PC-9 (cell line): Measurements from ENCODE around the gene TAS2R41. TPM values are rescaled to one million over a fixed set of nuclear protein-coding genes. Genes with fewer than 3 reads are reported as not detected.

Source experiments
- BruUV-seq: library from RNA; stranded (reverse); fragments of 400-500 nt; replicated peaks from 2 replicates; lab custom pipeline; 2021; lab: Mats Ljungman, UMichigan
- CTCF ChIA-PET: fragments of 300-600 bp; sonication (Branson Sonifier 250); formaldehyde crosslinking; loops from one replicate; lab custom pipeline; 2022; ENCODE audit warnings: antibody characterized with exemption; lab: Charles Lee
- POLR2A ChIA-PET: fragments of 300-600 bp; sonication (Branson Sonifier 250); formaldehyde crosslinking; loops from one replicate; lab custom pipeline; 2022; ENCODE audit warnings: antibody characterized with exemption; ENCODE audit not compliant: unreplicated experiment; lab: Charles Lee
- DNase-seq, 2 experiments: peaks; one replicate each; pipeline versions ENCODE4 v3.0.0 to v3.0.0-alpha.2; 2015 to 2022; ENCODE audit warnings: mixed read lengths in 1 of 2
- H2AFZ ChIP-seq: fragments of 200-600 bp; sonication (generic); 2 replicates; pipeline ENCODE4 v1.8.1; 2017; ENCODE audit warnings: antibody characterized with exemption
- H3F3A ChIP-seq: fragments of 200-600 bp; sonication (generic); 2 replicates; pipeline ENCODE4 v1.8.1; 2017; ENCODE audit warnings: antibody characterized with exemption, mild to moderate bottlenecking, low read depth; ENCODE audit not compliant: insufficient read depth
- H3K27ac ChIP-seq: fragments of 200-600 bp; sonication (generic); 2 replicates; pipeline ENCODE4 v1.6.1; 2016; ENCODE audit warnings: mixed run types
- H3K27me3 ChIP-seq: fragments of 200-600 bp; sonication (generic); 2 replicates; pipeline ENCODE4 v1.6.1; 2016; ENCODE audit warnings: low read depth, mixed run types; ENCODE audit not compliant: insufficient read depth
- H3K36me3 ChIP-seq: fragments of 200-600 bp; sonication (generic); 2 replicates; pipeline ENCODE4 v1.6.1; 2016; ENCODE audit warnings: low read depth, mixed run types
- H3K4me1 ChIP-seq: fragments of 200-600 bp; sonication (generic); replicated peaks from 2 replicates; pipeline ENCODE4 v1.6.1; 2016; ENCODE audit warnings: mixed run types; ENCODE audit not compliant: insufficient read depth
- H3K4me2 ChIP-seq: fragments of 200-600 bp; sonication (generic); 2 replicates; pipeline ENCODE4 v1.6.1; 2017; ENCODE audit warnings: mixed run types
- H3K4me3 ChIP-seq: fragments of 200-600 bp; sonication (generic); 2 replicates; pipeline ENCODE4 v1.6.1; 2016; ENCODE audit warnings: mixed run types
- H3K79me2 ChIP-seq: fragments of 200-600 bp; sonication (generic); 2 replicates; pipeline ENCODE4 v1.6.1; 2017; ENCODE audit warnings: low read depth, mixed run types
- H3K9me2 ChIP-seq: fragments of 200-600 bp; sonication (generic); 2 replicates; pipeline ENCODE4 v1.8.1; 2017; ENCODE audit warnings: mild to moderate bottlenecking; ENCODE audit not compliant: insufficient read depth
- H3K9me3 ChIP-seq: fragments of 200-600 bp; sonication (generic); 2 replicates; pipeline ENCODE4 v1.8.1; 2016; ENCODE audit warnings: low read depth; ENCODE audit not compliant: insufficient read depth
- H4K20me1 ChIP-seq: fragments of 200-600 bp; sonication (generic); 2 replicates; pipeline ENCODE4 v1.8.1; 2017; ENCODE audit not compliant: insufficient read depth
- EZH2 ChIP-seq: fragments of 200-600 bp; sonication (generic); IDR thresholded peaks from 2 replicates; pipeline ENCODE4 v1.8.0; 2017; ENCODE audit warnings: antibody characterized with exemption, low read depth
- intact Hi-C: fragments of 100-400 bp; cut with micrococcal nuclease; formaldehyde crosslinking; loops from one replicate; pipeline ENCODE4 v1.10.0; 2022; ENCODE audit not compliant: unreplicated experiment
- total RNA-seq: library from RNA; stranded (reverse); gene quantifications from 2 replicates; pipeline ENCODE4 v1.2.3, GENCODE V29; 2021
- TF ChIP-seq, protein P1 (sequence below): fragments of 200-600 bp; sonication (generic); conservative IDR thresholded peaks from 2 replicates; pipeline ENCODE4 v1.6.1; 2017; ENCODE audit warnings: mixed run types, antibody characterized with exemption, mild to moderate bottlenecking, moderate library complexity

TAS2R41 gene
- total RNA-seq, 1 experiment from 2014 or later = not detected

DNA sequence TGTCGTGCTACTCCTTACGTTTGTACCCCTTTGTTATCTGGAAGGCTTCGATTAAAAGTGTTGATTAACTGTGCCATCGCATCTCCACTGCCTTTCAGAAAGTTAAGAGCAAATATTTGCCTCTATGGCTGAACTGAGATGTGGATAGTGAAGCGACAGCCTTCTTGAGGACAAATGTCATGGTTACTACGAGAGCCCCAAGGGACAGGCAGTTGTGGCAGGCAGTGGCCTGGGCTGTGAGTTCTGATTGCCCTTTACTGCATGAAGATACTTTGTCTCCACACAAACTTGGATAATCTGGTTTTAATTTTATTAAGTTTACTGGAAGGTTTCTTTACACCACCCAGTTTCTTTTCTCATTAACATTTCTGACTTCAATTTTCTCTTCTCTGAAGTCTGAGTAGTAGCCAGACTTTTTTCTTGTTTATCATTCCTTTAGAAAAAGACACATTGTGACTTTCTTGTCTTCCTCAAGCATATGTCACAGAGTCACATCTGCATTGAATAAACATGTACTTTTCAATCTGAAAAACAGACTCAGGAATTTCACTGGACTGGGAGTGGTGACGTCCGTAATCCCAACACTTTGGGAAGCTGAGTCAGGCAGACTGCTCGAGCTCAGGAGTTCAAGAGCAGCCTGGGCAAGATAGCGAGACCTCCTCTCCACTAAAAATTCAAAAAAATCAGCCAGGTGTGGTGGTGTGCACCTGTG, 1.5 kb downstream of the TAS2R41 start:
- Histone ChIP-seq H3K27ac (no peak overlapping the region), H3F3A (no peaks in the 10 kb centered on the region), H3K4me1 (peaks cover 4% of the 10 kb centered on the region; the same call in 1 of the 2 replicates), H3K36me3 (no peaks in the 10 kb centered on the region), H3K27me3 (no peaks in the 10 kb centered on the region), H3K9me3 (0 out of 2 replicates have a peak, but pooled peaks cover 8% of the 10 kb centered on the region), H4K20me1 (no peaks in the 10 kb centered on the region), H3K9me2 (no peaks in the 10 kb centered on the region), H3K4me2 (no peak overlapping the region), H3K4me3 (no peak overlapping the region), H2AFZ (no peak overlapping the region), H3K79me2 (no peaks in the 10 kb centered on the region)
- intact Hi-C loops = no loop called here
- TF ChIP-seq, protein P1, sequence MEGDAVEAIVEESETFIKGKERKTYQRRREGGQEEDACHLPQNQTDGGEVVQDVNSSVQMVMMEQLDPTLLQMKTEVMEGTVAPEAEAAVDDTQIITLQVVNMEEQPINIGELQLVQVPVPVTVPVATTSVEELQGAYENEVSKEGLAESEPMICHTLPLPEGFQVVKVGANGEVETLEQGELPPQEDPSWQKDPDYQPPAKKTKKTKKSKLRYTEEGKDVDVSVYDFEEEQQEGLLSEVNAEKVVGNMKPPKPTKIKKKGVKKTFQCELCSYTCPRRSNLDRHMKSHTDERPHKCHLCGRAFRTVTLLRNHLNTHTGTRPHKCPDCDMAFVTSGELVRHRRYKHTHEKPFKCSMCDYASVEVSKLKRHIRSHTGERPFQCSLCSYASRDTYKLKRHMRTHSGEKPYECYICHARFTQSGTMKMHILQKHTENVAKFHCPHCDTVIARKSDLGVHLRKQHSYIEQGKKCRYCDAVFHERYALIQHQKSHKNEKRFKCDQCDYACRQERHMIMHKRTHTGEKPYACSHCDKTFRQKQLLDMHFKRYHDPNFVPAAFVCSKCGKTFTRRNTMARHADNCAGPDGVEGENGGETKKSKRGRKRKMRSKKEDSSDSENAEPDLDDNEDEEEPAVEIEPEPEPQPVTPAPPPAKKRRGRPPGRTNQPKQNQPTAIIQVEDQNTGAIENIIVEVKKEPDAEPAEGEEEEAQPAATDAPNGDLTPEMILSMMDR = no peak
- TF ChIP-seq EZH2 = no peak
- ChIA-PET CTCF (no interaction called here), POLR2A (no interaction called here)
- BruUV-seq = no TSS peak
- no peak for DNase-seq

DNA sequence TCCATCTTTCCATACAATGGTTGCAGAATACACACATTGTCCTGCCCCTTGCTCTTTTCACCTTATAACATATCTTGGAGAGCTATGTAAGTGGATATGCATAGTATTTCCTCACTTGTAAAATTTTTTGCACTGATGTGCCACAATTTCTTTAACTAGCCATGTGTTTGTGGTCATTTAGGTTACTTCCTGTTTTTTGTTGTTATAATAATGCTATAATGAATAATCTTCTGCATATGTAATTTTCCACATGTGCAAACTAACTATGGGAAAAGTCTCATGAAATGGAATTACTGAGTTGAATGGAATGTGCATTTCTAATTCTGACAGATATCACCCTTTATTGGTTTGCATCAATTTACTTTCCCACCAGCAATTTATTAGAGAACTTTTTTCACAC, 2.8 kb downstream of the TAS2R41 start:
- Histone ChIP-seq H3K9me2 (no peaks in the 10 kb centered on the region), H3K4me2 (no peak overlapping the region), H3K4me3 (no peak overlapping the region), H3K27ac (no peak overlapping the region), H3K36me3 (no peaks in the 10 kb centered on the region), H3F3A (no peaks in the 10 kb centered on the region), H3K4me1 (peaks cover 2% of the 10 kb centered on the region; the same call in 1 of the 2 replicates), H3K79me2 (no peaks in the 10 kb centered on the region), H4K20me1 (no peaks in the 10 kb centered on the region), H3K9me3 (no peaks in the 10 kb centered on the region), H3K27me3 (no peaks in the 10 kb centered on the region), H2AFZ (no peak overlapping the region)
- ChIA-PET POLR2A (interaction anchor here (0.6 kb wide), 1 partner anchor 240 kb away, joined by 5 read pairs; no protein-coding TSS in a partner anchor), CTCF (no interaction called here)
- intact Hi-C loops = no loop called here
- BruUV-seq = no TSS peak
- TF ChIP-seq, protein P1 = no peak
- no peak for TF ChIP-seq EZH2
- no peak for DNase-seq

DNA sequence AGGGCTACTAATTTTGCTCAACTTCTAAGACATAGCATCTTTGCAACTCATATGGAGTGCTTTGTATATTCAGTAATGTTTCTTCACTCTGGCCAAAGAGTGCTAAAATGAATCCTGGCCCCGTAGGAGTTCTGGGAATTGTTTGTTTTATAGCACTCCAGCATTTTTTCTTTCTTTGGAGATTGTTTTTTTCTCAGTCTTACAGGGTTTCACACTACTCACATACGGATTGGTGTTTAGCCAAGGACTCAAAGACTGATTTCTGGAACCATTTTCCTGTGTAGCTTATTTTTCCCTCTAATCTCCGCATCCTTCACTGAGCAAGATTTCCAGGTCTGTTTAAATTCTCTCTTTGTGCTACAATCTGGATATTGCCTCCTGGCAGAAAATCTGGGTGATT, 6.4 kb downstream of the TAS2R41 start:
- Histone ChIP-seq H3K27me3 (no peaks in the 10 kb centered on the region), H3K4me3 (no peak overlapping the region), H2AFZ (no peak overlapping the region), H3K9me2 (no peaks in the 10 kb centered on the region), H4K20me1 (no peaks in the 10 kb centered on the region), H3K79me2 (no peaks in the 10 kb centered on the region), H3F3A (no peaks in the 10 kb centered on the region), H3K4me2 (no peak overlapping the region), H3K4me1 (no peaks in the 10 kb centered on the region), H3K27ac (no peak overlapping the region), H3K36me3 (no peaks in the 10 kb centered on the region), H3K9me3 (no peaks in the 10 kb centered on the region)
- no peak for DNase-seq
- CTCF ChIA-PET = no interaction called here
- TF ChIP-seq EZH2 = no peak
- TF ChIP-seq, protein P1 = no peak
- BruUV-seq = no TSS peak
- intact Hi-C loops = no loop called here
- POLR2A ChIA-PET = no interaction called here
